WTC11 (cell line): Measurements from ENCODE around the gene OR52J3.

Experiments used
- CTCF ChIP-seq: fragments of 200-600 bp; IDR thresholded peaks from 2 replicates; pipeline ENCODE4 v1.8.0; 2022; ENCODE audit warnings: antibody characterized with exemption
- E2F5 ChIP-seq: sonication (generic); formaldehyde crosslinking; IDR thresholded peaks from 2 replicates; pipeline ENCODE4 v1.8.1; 2022; ENCODE audit warnings: mild to moderate bottlenecking, moderate library complexity, missing genetic modification reagents
- ELF4 ChIP-seq: sonication (generic); formaldehyde crosslinking; IDR thresholded peaks from 2 replicates; pipeline ENCODE4 v1.8.1; 2022; ENCODE audit warnings: low read depth, mild to moderate bottlenecking, moderate library complexity, missing genetic modification reagents
- ZBTB21 ChIP-seq: sonication (generic); formaldehyde crosslinking; IDR thresholded peaks from 2 replicates; pipeline ENCODE4 v1.8.1; 2023; ENCODE audit warnings: mild to moderate bottlenecking, missing genetic modification reagents, borderline replicate concordance

- TF ChIP-seq ELF4 (CRISPR knock-in tag) (no peak), ZBTB21 (CRISPR knock-in tag) (no peak), CTCF (no peak), E2F5 (CRISPR knock-in tag) (no peak)
Measured at GRCh38 chr11:5036669-5037068, 9.7 kb upstream of the OR52J3 start.
